ENCODE data around the gene GPT2.
A peak's percentile ranks its signal among the peaks of the same experiment; 100 is the strongest.

Gene GPT2

DNA sequence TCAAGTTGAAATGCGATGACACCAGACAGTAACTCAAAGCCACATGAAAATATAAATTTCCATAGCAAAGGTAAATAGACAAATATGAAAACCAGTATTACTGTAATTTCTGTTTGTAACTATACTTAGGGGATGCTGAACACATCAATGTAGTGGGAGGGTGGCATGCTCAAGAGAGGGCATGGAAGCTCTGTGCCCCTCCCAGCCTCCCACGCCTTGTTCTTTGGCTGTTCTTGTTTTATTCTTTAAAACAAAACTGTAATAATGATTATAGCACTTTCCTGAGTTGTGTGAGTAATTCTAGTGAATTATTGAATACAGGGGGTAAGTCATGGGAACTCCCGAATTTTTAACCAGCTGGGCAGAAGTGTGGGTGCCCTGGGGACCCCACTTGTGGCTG, 11.0 kb upstream of the GPT2 start:
- TF ChIP-seq, protein P1, sequence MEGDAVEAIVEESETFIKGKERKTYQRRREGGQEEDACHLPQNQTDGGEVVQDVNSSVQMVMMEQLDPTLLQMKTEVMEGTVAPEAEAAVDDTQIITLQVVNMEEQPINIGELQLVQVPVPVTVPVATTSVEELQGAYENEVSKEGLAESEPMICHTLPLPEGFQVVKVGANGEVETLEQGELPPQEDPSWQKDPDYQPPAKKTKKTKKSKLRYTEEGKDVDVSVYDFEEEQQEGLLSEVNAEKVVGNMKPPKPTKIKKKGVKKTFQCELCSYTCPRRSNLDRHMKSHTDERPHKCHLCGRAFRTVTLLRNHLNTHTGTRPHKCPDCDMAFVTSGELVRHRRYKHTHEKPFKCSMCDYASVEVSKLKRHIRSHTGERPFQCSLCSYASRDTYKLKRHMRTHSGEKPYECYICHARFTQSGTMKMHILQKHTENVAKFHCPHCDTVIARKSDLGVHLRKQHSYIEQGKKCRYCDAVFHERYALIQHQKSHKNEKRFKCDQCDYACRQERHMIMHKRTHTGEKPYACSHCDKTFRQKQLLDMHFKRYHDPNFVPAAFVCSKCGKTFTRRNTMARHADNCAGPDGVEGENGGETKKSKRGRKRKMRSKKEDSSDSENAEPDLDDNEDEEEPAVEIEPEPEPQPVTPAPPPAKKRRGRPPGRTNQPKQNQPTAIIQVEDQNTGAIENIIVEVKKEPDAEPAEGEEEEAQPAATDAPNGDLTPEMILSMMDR (IDR thresholded peaks at IDR 0.05; ENCODE audit: low read depth, low read length): no peak
- Histone ChIP-seq H3K9me3 (ENCODE audit: severe bottlenecking) (no peaks in the 10 kb centered on the region), H3K36me3 (no peaks in the 10 kb centered on the region), H3K4me3 (ENCODE audit: low read depth, low read length) (no peak overlapping the region), H3K27ac (no peak overlapping the region), H3K27me3 (ENCODE audit: insufficient read depth, low read depth, severe bottlenecking) (no peaks in the 10 kb centered on the region)
- no peak for DNase-seq

DNA sequence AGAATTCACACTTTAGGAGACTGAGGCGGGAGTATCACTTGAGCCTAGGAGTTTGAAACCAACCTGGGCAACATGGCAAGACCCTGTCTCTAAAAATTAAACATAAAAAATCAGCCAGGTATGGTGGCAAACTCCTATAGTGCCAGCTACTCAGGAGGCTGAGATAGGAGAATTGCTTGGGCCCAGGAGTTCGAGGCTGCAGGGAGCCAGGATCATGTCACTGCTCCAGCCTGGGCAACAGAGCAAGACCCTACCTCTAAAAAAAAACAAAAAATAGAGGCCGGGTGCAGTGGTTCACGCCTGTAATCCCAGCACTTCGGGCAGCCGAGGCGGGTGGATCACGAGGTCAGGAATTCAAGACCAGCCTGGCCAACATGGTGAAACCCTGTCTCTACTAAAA, 8.9 kb upstream of the GPT2 start:
- Histone ChIP-seq H3K4me3 (ENCODE audit: low read depth, low read length) (no peak overlapping the region), H3K9me3 (ENCODE audit: severe bottlenecking) (no peaks in the 10 kb centered on the region), H3K27ac (no peak overlapping the region), H3K27me3 (ENCODE audit: insufficient read depth, low read depth, severe bottlenecking) (no peaks in the 10 kb centered on the region), H3K36me3 (no peaks in the 10 kb centered on the region)
- no peak for DNase-seq
- TF ChIP-seq, protein P1 (IDR thresholded peaks at IDR 0.05; ENCODE audit: low read depth, low read length): no peak

DNA sequence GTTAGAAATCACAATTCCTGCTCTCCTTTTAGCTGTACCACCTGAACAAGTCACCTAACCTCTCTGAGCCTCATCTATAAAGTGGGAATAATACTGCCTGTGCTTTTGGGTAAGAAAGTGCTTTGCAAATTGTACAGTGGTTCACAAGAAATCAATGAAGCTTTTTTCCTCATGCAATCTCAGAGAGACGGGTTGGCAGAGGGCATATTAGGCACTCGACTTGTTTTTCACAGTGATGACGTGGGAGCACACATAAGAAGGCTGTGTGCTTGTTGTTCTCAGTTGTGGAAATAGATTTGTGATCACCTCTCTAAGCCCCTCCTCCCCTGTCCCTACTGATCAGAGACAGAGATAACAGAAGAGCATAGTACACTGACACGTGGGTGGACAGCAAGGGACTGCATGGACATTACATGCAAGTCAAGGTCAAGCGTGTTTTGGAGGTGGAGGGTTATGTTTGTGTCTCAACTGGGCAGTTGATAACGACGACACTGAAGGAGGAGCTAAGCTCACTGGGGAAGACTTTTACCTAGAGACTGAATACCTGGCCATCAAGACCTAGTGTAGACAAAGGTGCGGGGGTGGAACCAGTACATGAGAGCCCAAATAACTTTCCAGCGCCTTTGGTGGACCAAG, 1.7 kb upstream of the GPT2 start:
- no peak overlapping the region for H3K27ac ChIP-seq
- no peaks in the 10 kb centered on the region for H3K9me3 ChIP-seq (ENCODE audit: severe bottlenecking)
- TF ChIP-seq, protein P1 (IDR thresholded peaks at IDR 0.05; ENCODE audit: low read depth, low read length): no peak
- DNase-seq: no peak
- H3K4me3 ChIP-seq (ENCODE audit: low read depth, low read length): no peak overlapping the region
- H3K27me3 ChIP-seq (ENCODE audit: insufficient read depth, low read depth, severe bottlenecking): no peaks in the 10 kb centered on the region
- peaks cover 5% of the 10 kb centered on the region; the same call in 1 of the 2 replicates for H3K36me3 ChIP-seq

DNA sequence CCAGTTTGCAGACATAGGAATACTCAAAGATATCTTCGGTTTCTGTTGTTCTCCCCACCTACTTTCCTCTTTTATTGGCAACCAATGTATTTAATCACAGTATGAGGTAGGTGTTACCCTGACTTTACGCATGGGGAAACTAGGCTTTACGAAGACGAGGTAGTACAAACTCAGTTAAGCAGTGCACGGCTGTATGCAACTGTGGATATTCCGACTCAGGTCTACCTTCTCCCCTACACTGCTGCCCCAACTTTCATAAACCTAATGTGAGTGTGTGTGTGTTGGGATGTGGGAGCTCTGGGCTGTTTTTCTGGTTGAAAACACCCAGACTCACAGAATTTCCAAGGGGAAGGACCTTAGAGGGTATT, 1.2 kb upstream of the GPT2 start:
- DNase-seq: no peak
- no peak overlapping the region for H3K27ac ChIP-seq
- no peaks in the 10 kb centered on the region for H3K9me3 ChIP-seq (ENCODE audit: severe bottlenecking)
- H3K27me3 ChIP-seq (ENCODE audit: insufficient read depth, low read depth, severe bottlenecking): no peaks in the 10 kb centered on the region
- peaks cover 6% of the 10 kb centered on the region for H3K36me3 ChIP-seq
- TF ChIP-seq, protein P1 (IDR thresholded peaks at IDR 0.05; ENCODE audit: low read depth, low read length): no peak
- H3K4me3 ChIP-seq (ENCODE audit: low read depth, low read length): no peak overlapping the region

DNA sequence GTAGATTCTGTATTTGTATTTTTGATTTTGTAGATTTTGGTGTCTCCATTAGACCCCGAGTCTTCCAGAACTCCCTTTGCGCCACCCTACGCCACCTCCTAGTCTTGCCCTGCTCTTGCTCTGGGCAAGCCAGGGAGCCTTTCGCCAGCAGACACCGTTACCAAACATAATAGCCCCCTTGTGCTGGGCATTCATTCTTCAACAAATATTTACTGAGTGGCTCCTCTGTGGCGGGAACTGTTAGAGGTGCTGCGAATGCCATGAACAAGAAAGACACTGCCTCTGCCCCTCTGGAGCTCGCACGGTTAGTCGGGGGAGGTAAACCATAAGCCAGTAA, 841 bp upstream of the GPT2 start:
- Histone ChIP-seq H3K27me3 (ENCODE audit: insufficient read depth, low read depth, severe bottlenecking) (no peaks in the 10 kb centered on the region), H3K27ac (peak overlapping the region; percentile 80), H3K9me3 (ENCODE audit: severe bottlenecking) (no peaks in the 10 kb centered on the region), H3K36me3 (peaks cover 10% of the 10 kb centered on the region), H3K4me3 (ENCODE audit: low read depth, low read length) (peak overlapping the region; percentile 75)
- DNase-seq: no peak
- TF ChIP-seq, protein P1 (IDR thresholded peaks at IDR 0.05; ENCODE audit: low read depth, low read length): no peak
